AG04450 (cell line): ENCODE results near the gene ISOC2. TPM values are rescaled to one million over a fixed set of nuclear protein-coding genes. Genes with fewer than 3 reads are reported as not detected.

ENCODE experiments used
- CTCF ChIA-PET: fragments of 300-600, 350-600 bp; formaldehyde crosslinking; extraction: SDS; loops from one replicate; lab custom pipeline; 2022; ENCODE audit warnings: antibody characterized with exemption, inconsistent platforms; lab: Charles Lee
- POLR2A ChIA-PET: fragments of 350-600 bp; formaldehyde crosslinking; extraction: SDS; loops from one replicate; lab custom pipeline; 2021; ENCODE audit warnings: antibody characterized with exemption, inconsistent platforms; lab: Yijun Ruan, JAX
- DNase-seq: peaks from one replicate; pipeline ENCODE4 v3.0.0-alpha.2; 2011; ENCODE audit warnings: low read depth, low spot score
- H3K27ac ChIP-seq: one replicate; pipeline ENCODE4 v1.5.1; 2012; ENCODE audit warnings: low read depth, low read length, control low read depth
- H3K27me3 ChIP-seq: one replicate; pipeline ENCODE4 v1.6.0; 2012; ENCODE audit warnings: low read length; ENCODE audit not compliant: control insufficient read depth, insufficient read depth
- H3K4me3 ChIP-seq: 2 replicates; pipeline ENCODE4 v1.5.1; 2011; ENCODE audit warnings: mild to moderate bottlenecking, low read depth, low read length, control low read depth
- H3K9me3 ChIP-seq: 2 replicates; pipeline ENCODE4 v1.5.1; 2012; ENCODE audit warnings: low read length; ENCODE audit not compliant: control insufficient read depth, insufficient read depth
- polyA plus RNA-seq: library from polyadenylated mRNA; depleted of rRNA; stranded (reverse); fragments of >200 nt; gene quantifications from 2 replicates; pipeline ENCODE4 v1.2.3, GENCODE V29; 2011
- TF ChIP-seq, protein P1 (sequence below): IDR thresholded peaks from 2 replicates; pipeline ENCODE4 v1.5.1; 2011; ENCODE audit warnings: low read depth, low read length, control low read depth, inconsistent platforms

Gene ISOC2
- polyA plus RNA-seq, 1 experiment: 45.1 TPM

DNA sequence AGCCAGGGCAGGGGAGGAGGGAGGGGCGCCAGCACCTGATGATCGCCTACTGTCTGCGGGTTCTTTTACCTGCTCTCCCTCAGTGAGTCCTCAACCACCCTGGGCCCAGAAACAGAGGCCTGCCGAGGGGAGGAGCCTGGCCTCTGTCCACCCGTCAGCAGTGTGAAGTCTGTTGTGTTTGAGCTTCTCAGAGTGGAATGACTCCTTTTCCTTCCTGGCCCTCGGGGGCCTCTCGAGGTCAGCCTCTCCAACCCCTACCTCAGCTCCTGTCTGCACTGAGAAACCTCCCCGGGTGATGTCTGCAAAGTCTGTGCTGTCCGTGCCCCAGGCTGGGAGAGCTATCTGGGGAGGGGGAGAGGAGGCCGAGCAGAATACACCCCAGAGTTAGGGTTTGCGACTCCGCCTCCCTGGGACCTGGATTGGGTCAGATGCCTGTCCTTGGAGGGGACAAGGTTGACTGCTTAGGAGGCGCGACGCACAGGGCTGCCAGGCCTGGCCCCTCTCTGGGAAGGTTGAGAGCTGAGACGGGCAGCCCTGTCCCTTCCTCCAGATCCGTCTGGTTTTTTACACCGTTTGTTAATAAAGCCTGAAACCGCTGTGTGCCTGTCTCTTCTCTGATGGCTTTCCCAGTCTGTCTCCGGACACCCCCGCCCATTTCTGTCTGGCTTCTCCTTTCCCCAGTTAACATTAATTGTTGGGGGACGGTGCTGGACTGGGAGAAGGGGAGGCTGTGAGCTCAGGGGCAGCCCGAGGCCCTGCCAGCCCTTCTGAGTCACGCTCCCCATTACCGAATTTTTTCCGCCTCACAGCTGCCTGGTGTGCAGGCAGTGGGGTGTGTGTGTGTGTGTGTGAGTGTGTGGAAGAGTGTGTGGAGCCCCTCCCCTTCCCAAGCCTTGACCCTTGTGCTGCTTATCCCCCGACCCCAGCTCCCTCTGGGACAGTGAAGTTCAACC is 25.8 kb upstream of the ISOC2 start:
- TF ChIP-seq, protein P1, sequence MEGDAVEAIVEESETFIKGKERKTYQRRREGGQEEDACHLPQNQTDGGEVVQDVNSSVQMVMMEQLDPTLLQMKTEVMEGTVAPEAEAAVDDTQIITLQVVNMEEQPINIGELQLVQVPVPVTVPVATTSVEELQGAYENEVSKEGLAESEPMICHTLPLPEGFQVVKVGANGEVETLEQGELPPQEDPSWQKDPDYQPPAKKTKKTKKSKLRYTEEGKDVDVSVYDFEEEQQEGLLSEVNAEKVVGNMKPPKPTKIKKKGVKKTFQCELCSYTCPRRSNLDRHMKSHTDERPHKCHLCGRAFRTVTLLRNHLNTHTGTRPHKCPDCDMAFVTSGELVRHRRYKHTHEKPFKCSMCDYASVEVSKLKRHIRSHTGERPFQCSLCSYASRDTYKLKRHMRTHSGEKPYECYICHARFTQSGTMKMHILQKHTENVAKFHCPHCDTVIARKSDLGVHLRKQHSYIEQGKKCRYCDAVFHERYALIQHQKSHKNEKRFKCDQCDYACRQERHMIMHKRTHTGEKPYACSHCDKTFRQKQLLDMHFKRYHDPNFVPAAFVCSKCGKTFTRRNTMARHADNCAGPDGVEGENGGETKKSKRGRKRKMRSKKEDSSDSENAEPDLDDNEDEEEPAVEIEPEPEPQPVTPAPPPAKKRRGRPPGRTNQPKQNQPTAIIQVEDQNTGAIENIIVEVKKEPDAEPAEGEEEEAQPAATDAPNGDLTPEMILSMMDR: no peak
- Histone ChIP-seq H3K9me3 (no peaks in the 10 kb centered on the region; the same call in 1 of the 2 replicates), H3K27me3 (no peaks in the 10 kb centered on the region), H3K4me3 (peak overlapping the region; percentile 77), H3K27ac (peak overlapping the region; percentile 96)
- ChIA-PET POLR2A (interaction anchor here (0.7 to 2.5 kb wide), 11 partner anchors 11 to 228 kb away, joined by 3 to 21 read pairs (median 5); partner anchors contain the start of genes FIZ1, ISOC2, PPP6R1 and UBE2S), CTCF (interaction anchor here (0.9 to 6.4 kb wide), 4 partner anchors 11 to 346 kb away, joined by 3 to 67 read pairs (median 22); partner anchors contain the start of gene ZNF628)
- peak; percentile 92 for DNase-seq

DNA sequence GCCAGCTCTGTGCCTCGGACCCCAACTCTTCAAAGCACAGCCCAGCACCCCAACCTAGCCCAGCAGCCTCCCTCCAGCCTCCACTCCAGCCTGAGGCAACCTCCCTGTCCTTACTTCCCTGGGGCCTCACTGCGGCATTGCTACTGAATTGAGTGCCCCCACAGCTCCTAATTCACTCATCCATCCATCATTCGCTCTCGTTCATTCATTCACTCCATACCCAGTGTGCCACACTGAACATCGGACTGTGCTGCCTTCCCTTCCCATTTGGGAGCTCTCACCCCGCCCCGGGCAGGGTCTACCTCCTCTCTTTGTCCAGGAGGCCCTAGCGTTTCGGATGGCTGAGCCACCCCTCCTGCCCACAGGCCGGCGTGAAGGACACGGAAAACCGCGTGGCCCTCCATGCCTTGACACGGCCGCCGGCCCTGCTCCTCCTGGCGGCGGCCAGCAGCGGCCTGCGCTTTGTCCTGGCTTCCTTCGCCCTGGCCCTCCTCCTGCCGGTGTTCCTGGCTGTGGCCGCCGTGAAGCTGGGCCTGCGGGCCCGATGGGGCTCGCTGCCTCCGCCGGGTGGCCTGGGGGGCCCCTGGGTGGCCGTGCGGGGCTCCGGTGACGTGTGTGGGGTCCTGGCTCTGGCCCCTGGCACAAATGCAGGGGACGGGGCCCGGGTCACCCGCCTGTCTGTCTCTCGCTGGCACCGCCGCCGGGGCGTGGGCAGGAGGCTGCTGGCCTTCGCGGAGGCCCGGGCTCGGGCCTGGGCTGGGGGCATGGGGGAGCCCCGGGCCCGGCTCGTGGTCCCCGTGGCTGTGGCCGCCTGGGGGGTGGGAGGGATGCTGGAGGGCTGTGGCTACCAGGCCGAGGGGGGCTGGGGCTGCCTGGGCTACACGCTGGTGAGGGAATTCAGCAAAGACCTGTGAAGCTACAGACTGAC is 24.9 kb upstream of the ISOC2 start:
- H3K27me3 ChIP-seq: no peaks in the 10 kb centered on the region
- DNase-seq: no peak
- H3K4me3 ChIP-seq: peak overlapping the region; percentile 77
- ChIA-PET CTCF (interaction anchor here (0.7 to 6.4 kb wide), 4 partner anchors 18 to 345 kb away, joined by 3 to 67 read pairs (median 23); no protein-coding TSS in a partner anchor), POLR2A (interaction anchor here (0.7 to 2.5 kb wide), 10 partner anchors 10 to 1023 kb away, joined by 3 to 21 read pairs (median 5); partner anchors contain the start of genes FIZ1, LENG9, PPP6R1 and UBE2S)
- TF ChIP-seq, protein P1: peak; percentile 19; the same call in 1 of the 2 replicates
- H3K9me3 ChIP-seq: no peaks in the 10 kb centered on the region; the same call in 1 of the 2 replicates
- H3K27ac ChIP-seq: peak overlapping the region; percentile 96

DNA sequence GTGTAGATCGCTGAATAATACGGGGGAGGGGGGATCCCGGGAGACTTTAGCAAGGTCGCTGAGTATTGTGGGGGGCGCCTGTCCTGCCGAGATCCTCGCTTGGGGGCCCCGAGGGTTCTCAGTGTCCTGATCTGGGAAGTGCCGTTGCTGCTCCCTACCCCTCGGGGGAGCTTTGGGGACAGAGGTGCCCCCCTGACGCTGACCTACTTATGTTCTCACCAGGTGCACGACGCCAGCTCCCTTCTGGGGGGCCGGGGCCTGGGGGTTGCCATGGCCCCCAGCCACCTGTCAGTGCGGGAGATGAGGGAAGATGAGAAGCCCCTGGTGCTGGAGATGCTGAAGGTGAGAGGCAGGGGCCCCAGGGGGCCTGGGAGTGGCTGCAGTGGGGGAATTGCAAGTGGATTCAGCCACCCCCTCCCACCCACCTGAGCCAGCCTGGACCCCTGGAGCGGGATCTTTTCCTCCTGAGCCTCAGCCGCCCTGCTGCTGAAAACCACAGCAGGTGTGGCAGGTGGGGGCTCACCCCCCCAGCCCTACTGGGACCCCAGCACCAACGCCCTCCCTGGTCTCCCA is 24.1 kb upstream of the ISOC2 start:
- Histone ChIP-seq H3K27me3 (no peaks in the 10 kb centered on the region), H3K27ac (peak overlapping the region; percentile 52), H3K4me3 (peak overlapping the region; percentile 77), H3K9me3 (no peaks in the 10 kb centered on the region; the same call in 1 of the 2 replicates)
- ChIA-PET POLR2A (interaction anchor here (0.6 to 1.5 kb wide), 9 partner anchors 9 to 1022 kb away, joined by 3 to 10 read pairs (median 4); partner anchors contain the start of genes LENG9, ZNF628 and ZNF784), CTCF (interaction anchor here (0.5 to 6.4 kb wide), 5 partner anchors 18 to 345 kb away, joined by 4 to 67 read pairs (median 4); no protein-coding TSS in a partner anchor)
- TF ChIP-seq, protein P1: no peak
- DNase-seq: no peak

DNA sequence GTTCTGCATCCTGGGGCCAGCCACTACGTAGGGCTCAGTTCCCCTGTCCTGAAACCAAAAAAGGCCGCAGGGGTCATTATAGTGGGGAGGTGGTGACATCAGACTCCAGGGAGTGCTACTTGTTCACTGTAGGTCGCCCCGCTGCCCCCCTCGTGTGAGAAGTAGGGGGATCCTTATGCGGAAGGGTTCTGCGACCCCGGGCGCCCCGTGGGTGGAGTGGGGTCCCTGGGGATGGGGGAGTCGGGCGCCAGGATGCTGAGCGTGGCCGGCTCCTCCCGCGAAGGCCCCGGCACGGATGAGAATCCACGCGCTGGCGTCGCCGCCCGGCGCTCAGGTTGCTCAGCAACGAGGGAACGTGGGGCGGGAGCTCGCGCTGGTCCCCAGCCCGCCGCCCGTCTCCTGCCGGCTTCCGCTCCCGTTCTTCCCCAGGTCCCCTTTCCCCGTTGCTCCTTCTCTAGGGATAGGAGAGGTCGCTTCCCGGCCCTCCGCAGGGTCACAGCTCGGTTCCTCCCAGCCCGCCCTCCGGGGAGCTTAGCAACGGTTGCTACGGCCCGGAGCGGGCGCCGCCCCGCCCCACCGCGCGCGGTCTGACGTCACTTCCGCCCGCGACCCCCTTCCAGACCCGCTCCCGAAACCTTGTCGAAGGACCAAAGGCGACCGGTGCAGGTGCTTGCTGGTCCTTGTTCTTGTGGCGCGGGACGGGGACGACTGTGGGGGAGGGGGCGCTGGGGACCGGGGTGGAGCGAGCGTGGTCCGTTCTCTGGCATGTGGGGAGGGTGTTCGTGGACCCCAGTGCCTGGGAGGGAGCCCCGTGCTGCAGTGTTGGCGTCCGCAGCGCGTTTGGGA is 23.4 kb upstream of the ISOC2 start, which contains the start of gene NAT14:
Gene NAT14 (plus strand): TSS at position 596 of the 846 bp plus-strand sequence. CDS start 521 bp downstream, outside the sequence.
- Histone ChIP-seq H3K4me3 (peak within 1 kb of the TSS; percentile 77), H3K27ac (peak within 1 kb of the TSS; percentile 52), H3K27me3 (no peaks in the 10 kb centered on the region), H3K9me3 (no peaks in the 10 kb centered on the region; the same call in 1 of the 2 replicates)
- DNase-seq: no peak
- TF ChIP-seq, protein P1: no peak
- ChIA-PET POLR2A (interaction anchor here (0.6 to 1.5 kb wide), 11 partner anchors 9 to 1021 kb away, joined by 3 to 10 read pairs (median 3); partner anchors contain the start of genes KMT5C, LENG9, UBE2S and ZNF628), CTCF (interaction anchor here (0.5 to 6.4 kb wide), 5 partner anchors 17 to 344 kb away, joined by 4 to 67 read pairs (median 4); no protein-coding TSS in a partner anchor)
